Liver (tissue), 9 donors: ENCODE data around the gene CFAP100. TPM values are rescaled to one million over a fixed set of nuclear protein-coding genes. Genes with fewer than 3 reads are reported as not detected.

Experiments used
- DNase-seq: peaks from one replicate; pipeline ENCODE4 v3.0.0-alpha.2; 2017; ENCODE audit warnings: low spot score
- H3K27ac ChIP-seq, 2 donors: one replicate each; pipeline ENCODE4 v1.7.0; 2013; ENCODE audit warnings: inconsistent platforms in 2 of 2, low read length in 2 of 2, control low read depth in 1 of 2, low read depth in 1 of 2, mild to moderate bottlenecking in 1 of 2
- H3K27me3 ChIP-seq, 4 donors: one replicate each; pipeline versions ENCODE4 v1.6.1 to v1.7.0; 2013; ENCODE audit warnings: low read length in 3 of 4, inconsistent platforms in 1 of 4, mild to moderate bottlenecking in 1 of 4, moderate library complexity in 1 of 4; ENCODE audit not compliant: control insufficient read depth in 4 of 4, insufficient read depth in 4 of 4
- H3K36me3 ChIP-seq, 4 donors: one replicate each; pipeline versions ENCODE4 v1.6.1 to v1.7.0; 2013; ENCODE audit warnings: low read length in 3 of 4, mild to moderate bottlenecking in 3 of 4, low read depth in 1 of 4, moderate library complexity in 1 of 4; ENCODE audit not compliant: control insufficient read depth in 4 of 4, insufficient read depth in 3 of 4
- H3K4me1 ChIP-seq, 4 donors: one replicate each; pipeline versions ENCODE4 v1.6.1 to v1.7.0; 2013; ENCODE audit warnings: low read length in 3 of 4, mild to moderate bottlenecking in 3 of 4, moderate library complexity in 1 of 4; ENCODE audit not compliant: control insufficient read depth in 4 of 4, insufficient read depth in 4 of 4
- H3K4me3 ChIP-seq, 3 donors: one replicate each; pipeline versions ENCODE4 v1.6.1 to v1.7.0; 2013; ENCODE audit warnings: low read length in 3 of 3, control low read depth in 1 of 3, low read depth in 1 of 3, mild to moderate bottlenecking in 1 of 3
- H3K9ac ChIP-seq, 2 donors: one replicate each; pipeline ENCODE4 v1.7.0; 2013; ENCODE audit warnings: low read length in 2 of 2, mild to moderate bottlenecking in 2 of 2, moderate library complexity in 2 of 2, control low read depth in 1 of 2, low read depth in 1 of 2
- H3K9me3 ChIP-seq, 4 donors: one replicate each; pipeline versions ENCODE4 v1.6.1 to v1.7.0; 2013; ENCODE audit warnings: low read length in 3 of 4; ENCODE audit not compliant: control insufficient read depth in 4 of 4
- CTCF ChIP-seq: fragments of 150-350 bp; IDR thresholded peaks from 2 replicates; pipeline ENCODE4 v1.5.1; 2017; ENCODE audit warnings: improper control_type of control experiment, low read depth, low read length; ENCODE audit not compliant: missing input control
- EGR1 ChIP-seq, 2 donors: IDR thresholded peaks; 2 replicates each; pipeline ENCODE4 v1.6.1; 2016 to 2018; ENCODE audit warnings: antibody characterized with exemption in 2 of 2, low read depth in 2 of 2
- FOXA1 ChIP-seq: IDR thresholded peaks from 2 replicates; pipeline ENCODE4 v1.6.1; 2016; ENCODE audit warnings: antibody characterized with exemption
- FOXA2 ChIP-seq: IDR thresholded peaks from 2 replicates; pipeline ENCODE4 v1.6.1; 2016; ENCODE audit warnings: antibody characterized with exemption
- GABPA ChIP-seq, 2 donors: IDR thresholded peaks in 1 of 2; conservative IDR thresholded peaks in 1 of 2; 2 replicates each; pipeline ENCODE4 v1.6.1; 2016; ENCODE audit warnings: antibody characterized with exemption in 2 of 2, mild to moderate bottlenecking in 1 of 2, moderate library complexity in 1 of 2
- HNF4A ChIP-seq, 2 donors: conservative IDR thresholded peaks; 2 replicates each; pipeline ENCODE4 v1.6.1; 2016; ENCODE audit warnings: antibody characterized with exemption in 2 of 2, mild to moderate bottlenecking in 2 of 2
- HNF4G ChIP-seq: IDR thresholded peaks from 2 replicates; pipeline ENCODE4 v1.6.1; 2016; ENCODE audit warnings: antibody characterized with exemption
- JUND ChIP-seq, 2 donors: IDR thresholded peaks; 2 replicates each; pipeline ENCODE4 v1.6.1; 2016; ENCODE audit warnings: antibody characterized with exemption in 2 of 2
- NR2F2 ChIP-seq: IDR thresholded peaks from 2 replicates; pipeline ENCODE4 v1.6.1; 2016; ENCODE audit warnings: antibody characterized with exemption
- RAD21 ChIP-seq, 2 donors: IDR thresholded peaks; 2 replicates each; pipeline ENCODE4 v1.6.1; 2016; ENCODE audit warnings: antibody characterized with exemption in 2 of 2, mild to moderate bottlenecking in 2 of 2
- REST ChIP-seq: IDR thresholded peaks from 2 replicates; pipeline ENCODE4 v1.6.1; 2016; ENCODE audit warnings: antibody characterized with exemption, mild to moderate bottlenecking
- RXRA ChIP-seq, 2 donors: IDR thresholded peaks; 2 replicates each; pipeline ENCODE4 v1.6.1; 2017 to 2018; ENCODE audit warnings: antibody characterized with exemption in 2 of 2, mild to moderate bottlenecking in 1 of 2
- SP1 ChIP-seq: IDR thresholded peaks from 2 replicates; pipeline ENCODE4 v1.6.1; 2018; ENCODE audit warnings: antibody characterized with exemption, mild to moderate bottlenecking
- TAF1 ChIP-seq: conservative IDR thresholded peaks from 2 replicates; pipeline ENCODE4 v1.6.1; 2016; ENCODE audit warnings: antibody characterized with exemption, mild to moderate bottlenecking
- YY1 ChIP-seq: IDR thresholded peaks from 2 replicates; pipeline ENCODE4 v1.6.1; 2016; ENCODE audit warnings: antibody characterized with exemption, mild to moderate bottlenecking
- ZBTB33 ChIP-seq: IDR thresholded peaks from 2 replicates; pipeline ENCODE4 v1.6.1; 2016; ENCODE audit warnings: antibody characterized with exemption
- WGBS: extraction: QIAGEN DNeasy Blood & Tissue Kit; methylation state at CpG from one replicate; pipeline ENCODE4 v1.1.7; 2013; 5-methylcytosine and 5-hydroxymethylcytosine counted together
- polyA plus RNA-seq, 2 donors: library from polyadenylated mRNA; stranded (reverse) in 1 of 2; unstranded in 1 of 2; fragments of 200-250 nt in 1 of 2; fragments of >200 nt in 1 of 2; fragmentation: Nextera tagmentation in 1 of 2; extraction: Ambion mirVana in 1 of 2; gene quantifications; one replicate each; pipeline versions ENCODE4 v1.2.1 to v1.2.3, GENCODE V29; 2013 to 2015
- total RNA-seq, 2 donors: library from RNA; depleted of rRNA; stranded (reverse); fragments of >200 nt; gene quantifications; one replicate each; pipeline ENCODE4 v1.2.3, GENCODE V29; 2014
- TF ChIP-seq, protein P1 (sequence below): IDR thresholded peaks from 2 replicates; pipeline ENCODE4 v1.6.1; 2016; ENCODE audit warnings: antibody characterized with exemption
- TF ChIP-seq, protein P2 (sequence below): IDR thresholded peaks from 2 replicates; pipeline ENCODE4 v1.6.1; 2016; ENCODE audit warnings: antibody characterized with exemption
- donor health status: healthy.
- donor health status: healthy.
- donor health status: healthy.
- donor health status: healthy.
- donor health status: healthy.

CFAP100 gene
- total and polyA plus RNA-seq, 4 donors, result not detected

DNA sequence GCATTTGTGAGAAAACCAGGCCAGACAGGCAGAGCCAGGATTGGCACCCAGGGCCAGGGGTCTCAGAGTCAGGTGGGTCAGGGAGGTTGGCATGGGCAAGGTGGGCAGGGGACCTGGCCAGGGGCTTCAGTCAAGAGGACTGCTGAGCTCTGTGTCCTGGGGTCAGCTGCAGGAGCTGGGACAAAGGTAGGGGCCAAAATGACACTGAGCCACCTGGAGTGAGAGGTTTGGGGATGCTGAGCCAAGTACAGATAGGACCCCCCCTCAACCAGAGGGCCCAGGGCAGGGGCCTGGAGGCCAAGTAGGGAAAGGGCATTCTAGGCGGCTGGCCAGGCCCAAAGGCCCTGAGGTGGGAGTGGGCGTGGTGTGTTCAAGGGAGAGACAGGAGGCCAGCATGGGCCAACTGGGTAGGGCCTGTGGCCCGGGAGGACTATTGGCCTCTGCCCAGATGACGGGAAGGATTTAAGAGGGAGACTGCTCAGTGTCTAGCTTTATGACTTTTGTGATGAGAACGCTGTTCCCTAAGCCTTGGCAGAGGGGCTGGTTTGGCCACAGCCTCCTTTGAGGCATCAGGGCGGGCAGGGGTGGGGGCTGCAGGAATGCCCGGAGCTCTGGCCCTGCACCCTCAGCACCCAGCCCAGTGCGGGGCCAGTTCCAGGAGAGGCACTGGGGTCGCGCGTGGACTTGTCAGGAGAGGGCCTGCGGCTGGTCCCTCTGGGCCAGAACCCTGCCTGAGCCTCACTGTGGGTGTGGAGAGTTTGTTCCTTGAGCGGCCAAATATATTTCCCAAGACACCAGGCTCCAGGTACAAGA, 3.1 kb downstream of the CFAP100 start:
- DNase-seq, result no peak
- no peak overlapping the region for H3K4me3 ChIP-seq
- peaks cover 0 to 2% (median 0%) of the 10 kb centered on the region in 4 donors for H3K27me3 ChIP-seq
- TF ChIP-seq JUND (IDR thresholded peaks at IDR 0.05) (no peak), REST (no peak), CTCF (no peak), ZBTB33 (no peak), SP1 (no peak), RXRA (IDR thresholded peaks at IDR 0.05) (no peak), GABPA (IDR thresholded peaks at IDR 0.05 in 1 of 2, conservative IDR thresholded peaks at IDR 0.05 in 1 of 2) (no peak), HNF4A (conservative IDR thresholded peaks at IDR 0.05) (no peak), RAD21 (IDR thresholded peaks at IDR 0.05) (no peak), YY1 (no peak), HNF4G (no peak), TAF1 (no peak), NR2F2 (no peak), FOXA2 (no peak), FOXA1 (no peak), EGR1 (IDR thresholded peaks at IDR 0.05; ENCODE audit: low read depth in 2 of 2) (no peak)
- TF ChIP-seq, protein P1, sequence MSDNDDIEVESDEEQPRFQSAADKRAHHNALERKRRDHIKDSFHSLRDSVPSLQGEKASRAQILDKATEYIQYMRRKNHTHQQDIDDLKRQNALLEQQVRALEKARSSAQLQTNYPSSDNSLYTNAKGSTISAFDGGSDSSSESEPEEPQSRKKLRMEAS, result no peak
- TF ChIP-seq, protein P2, sequence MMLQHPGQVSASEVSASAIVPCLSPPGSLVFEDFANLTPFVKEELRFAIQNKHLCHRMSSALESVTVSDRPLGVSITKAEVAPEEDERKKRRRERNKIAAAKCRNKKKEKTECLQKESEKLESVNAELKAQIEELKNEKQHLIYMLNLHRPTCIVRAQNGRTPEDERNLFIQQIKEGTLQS, result no peak
- no peaks in the 10 kb centered on the region for H3K36me3 ChIP-seq
- H3K9me3 ChIP-seq, result no peaks in the 10 kb centered on the region
- H3K9ac ChIP-seq, result no peak overlapping the region
- H3K27ac ChIP-seq, result no peak overlapping the region
- H3K4me1 ChIP-seq, result no peaks in the 10 kb centered on the region
- 95% methylated on average over 13 of the region's 13 CpGs for WGBS
